ENCODE measurements around the gene AQP6.

GRCh38 chr12:50018154-50018553 is 45.4 kb downstream of the AQP6 start:
- TF ChIP-seq CTCF (IDR thresholded peaks at IDR 0.05; ENCODE audit: low read length): no peak
- TF ChIP-seq EZH2 (optimal IDR thresholded peaks at IDR 0.05; ENCODE audit: low read depth, low read length): no peak
